HG02763 (cell line): ENCODE measurements around the gene SDC1.

Source experiments
- ATAC-seq: cut with Tn5 transposase; IDR thresholded peaks from one replicate; pipeline ENCODE4 v1.9.1; 2021; ENCODE audit warnings: mild to moderate bottlenecking, moderate library complexity; ENCODE audit not compliant: unreplicated experiment

SDC1 gene

DNA sequence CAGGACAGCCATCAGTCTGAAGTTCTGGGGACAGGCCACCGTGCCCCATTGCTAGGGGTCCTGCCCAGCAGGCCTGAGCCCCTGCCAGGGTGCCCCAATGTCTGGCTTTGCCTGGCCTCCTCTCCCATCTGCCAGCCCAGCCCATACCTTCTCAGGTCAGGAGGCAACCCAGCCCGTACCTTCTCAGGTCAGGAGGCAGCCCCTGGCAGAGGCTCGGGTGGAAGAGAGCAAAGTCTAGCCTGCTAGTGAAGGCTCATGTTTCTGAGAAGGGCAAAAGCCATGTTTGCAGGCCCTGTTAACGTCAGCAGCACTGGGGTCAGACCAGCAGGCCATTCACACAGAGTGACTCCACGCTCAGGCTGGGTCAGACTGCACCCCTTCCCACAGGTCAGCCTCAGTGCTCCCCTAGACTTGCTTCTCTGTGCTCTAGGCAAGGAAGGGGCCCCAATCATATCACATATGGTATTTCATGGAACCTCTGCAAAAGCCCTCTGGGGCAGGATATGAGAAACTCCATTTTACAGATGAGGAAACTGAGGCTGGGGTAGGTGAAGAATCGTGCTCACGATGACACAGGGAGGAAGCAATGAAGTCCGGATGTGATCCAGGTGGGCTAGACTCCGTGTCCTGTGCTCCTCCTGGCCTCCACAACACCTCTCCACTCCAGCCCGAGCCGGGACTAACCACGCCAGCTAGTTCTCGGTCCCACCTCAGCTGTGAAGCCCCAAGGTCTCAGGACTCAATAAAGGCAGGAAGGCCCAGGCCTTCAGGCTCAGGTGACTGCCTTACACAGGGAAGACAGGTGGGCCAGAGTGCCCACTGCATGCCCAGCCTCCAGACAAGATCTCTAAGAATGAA lies 9.5 kb downstream of the SDC1 start:
- ATAC-seq = no peak

DNA sequence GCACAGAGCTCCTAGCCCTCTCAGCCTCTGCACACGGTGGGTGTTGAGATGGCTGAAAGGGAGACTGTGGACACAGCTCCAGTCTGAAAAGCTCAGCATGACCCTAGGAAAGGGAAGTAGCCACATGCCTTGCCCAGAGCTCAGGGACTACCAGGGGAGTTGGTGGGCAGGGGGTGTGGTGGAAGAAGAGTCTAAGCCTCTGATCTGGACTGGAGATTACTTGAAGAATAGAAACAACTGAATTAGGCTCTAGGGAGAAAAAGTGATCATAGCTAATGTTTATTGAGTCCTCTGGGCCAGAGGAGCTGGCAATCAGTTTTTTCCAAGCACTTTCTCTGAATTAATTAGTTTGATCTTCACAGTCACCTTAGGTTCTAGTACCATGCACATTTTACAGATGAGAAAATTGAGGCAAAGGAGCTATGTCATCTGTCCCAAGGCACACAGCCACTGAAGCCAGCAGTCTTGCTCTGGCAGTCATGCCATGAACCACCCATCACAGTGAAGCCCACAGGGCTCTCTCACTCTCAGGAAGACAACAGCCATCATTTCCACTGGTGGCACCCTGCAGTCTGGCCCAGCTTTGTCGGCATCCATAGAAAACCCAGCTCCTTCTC lies 10.3 kb downstream of the SDC1 start:
- ATAC-seq = no peak

- no peak for ATAC-seq
Observed at GRCh38 chr2:20213651-20214565, 11.0 kb downstream of the SDC1 start.

GRCh38 chr2:20212871-20213503 lies 11.9 kb downstream of the SDC1 start:
- no peak for ATAC-seq

- ATAC-seq = no peak
Observed at GRCh38 chr2:20212459-20212870, 12.5 kb downstream of the SDC1 start.

DNA sequence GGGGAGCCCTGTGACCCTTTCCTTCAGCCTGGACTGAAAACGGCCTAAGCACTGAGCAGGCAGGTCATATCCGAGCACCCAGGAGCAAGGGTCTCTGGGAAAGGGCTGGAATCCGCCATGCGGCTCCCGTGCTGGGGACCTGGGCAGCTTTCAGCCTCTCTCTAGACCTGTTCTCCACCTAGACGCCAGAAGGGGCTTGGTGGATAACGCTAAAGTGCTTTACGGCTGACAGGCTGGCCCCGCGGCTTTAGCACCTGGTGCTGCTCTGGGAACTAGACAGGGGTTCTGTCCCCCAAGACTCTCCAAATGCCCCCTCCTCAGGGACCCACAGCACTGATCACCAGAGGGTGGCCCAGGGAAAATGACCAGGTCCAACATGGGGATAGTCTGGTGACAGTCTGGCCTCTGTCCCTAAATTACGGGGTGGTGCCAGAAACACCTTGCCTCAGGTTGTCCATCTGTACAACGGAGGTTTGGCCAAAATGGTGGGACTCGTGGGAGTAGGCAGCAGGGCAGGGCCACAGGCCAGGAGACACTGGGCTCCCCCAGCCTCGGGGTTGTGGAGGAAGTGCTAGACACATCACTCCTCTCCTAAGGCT lies 13.0 kb downstream of the SDC1 start:
- ATAC-seq = no peak

- ATAC-seq = no peak
Observed at GRCh38 chr2:20211420-20211819, 13.5 kb downstream of the SDC1 start.

- ATAC-seq = no peak
Observed at GRCh38 chr2:20210462-20210861, 14.5 kb downstream of the SDC1 start.

GRCh38 chr2:20209373-20210109 lies 15.4 kb downstream of the SDC1 start:
- no peak for ATAC-seq

DNA sequence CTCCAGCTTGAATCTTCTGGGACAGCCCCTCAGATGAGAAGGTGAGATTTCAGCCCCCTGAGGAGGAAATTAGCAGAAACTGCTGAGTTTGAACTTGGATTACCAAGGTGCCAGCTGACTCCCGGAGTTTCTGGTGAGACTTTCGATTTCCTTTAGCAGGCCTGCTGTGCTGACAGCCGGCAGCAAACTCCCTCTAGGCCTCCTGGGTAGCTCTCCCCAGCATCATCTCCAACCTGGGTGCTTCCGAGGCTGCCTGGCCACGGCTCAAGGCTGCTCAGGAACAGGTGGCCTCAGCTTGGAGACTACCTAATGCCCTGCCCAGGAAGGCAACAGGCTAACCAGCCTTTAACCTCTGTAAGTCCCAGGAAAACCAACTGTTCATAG lies 16.5 kb downstream of the SDC1 start:
- ATAC-seq = no peak

DNA sequence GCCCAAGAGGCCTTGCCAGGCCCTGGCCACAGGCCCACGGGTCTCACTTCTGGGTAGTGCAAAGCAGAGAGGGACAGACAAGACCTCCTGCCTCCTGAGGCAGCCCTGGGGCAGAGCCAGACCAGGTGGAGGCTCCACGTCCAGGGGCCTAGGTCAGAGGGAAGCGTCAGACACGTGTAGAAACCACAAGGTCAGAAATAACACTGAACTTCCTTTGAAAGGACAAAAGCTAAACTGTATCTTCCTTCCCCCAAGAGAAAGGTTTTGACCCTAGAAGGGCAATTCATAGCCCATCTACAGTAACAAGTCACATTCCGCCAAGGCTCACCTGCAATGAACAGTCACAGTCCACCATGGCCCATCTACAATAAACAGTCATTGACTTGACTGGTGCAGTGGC lies 17.9 kb downstream of the SDC1 start:
- ATAC-seq = peak; percentile 59

- no peak for ATAC-seq
Observed at GRCh38 chr2:20205915-20206524, 18.9 kb downstream of the SDC1 start.

GRCh38 chr2:20205069-20205468 lies 19.9 kb downstream of the SDC1 start:
- ATAC-seq = no peak

- ATAC-seq = no peak
Observed at GRCh38 chr2:20203521-20204225, 21.3 kb downstream of the SDC1 start.

- no peak for ATAC-seq
Observed at GRCh38 chr2:20203072-20203471, 21.9 kb downstream of the SDC1 start.

DNA sequence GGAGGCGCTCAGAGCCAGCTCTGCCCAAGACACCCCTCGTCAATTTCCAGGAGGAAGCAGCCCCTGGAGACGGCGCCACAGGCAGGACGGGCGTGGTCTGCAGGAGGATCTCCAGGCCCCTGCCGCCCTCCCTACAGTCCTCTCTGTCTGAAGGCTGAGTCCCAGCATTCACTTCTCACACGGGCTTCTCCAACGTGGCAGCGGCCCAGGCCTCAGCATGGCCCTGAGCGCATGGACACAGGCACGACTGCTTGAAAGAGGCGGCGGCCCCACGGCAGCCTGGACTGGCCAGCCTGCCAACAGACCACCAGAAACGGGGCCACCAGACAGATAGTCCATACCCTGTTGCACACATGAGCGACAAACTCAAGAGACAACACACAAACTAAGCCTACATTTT lies 23.3 kb downstream of the SDC1 start:
- no peak for ATAC-seq

- ATAC-seq = no peak
Observed at GRCh38 chr2:20200697-20201555, 24.0 kb downstream of the SDC1 start.
